Mucosa of stomach (tissue), 1 donor: ENCODE measurements around the gene M1AP.

Experiments
- H3K27me3 ChIP-seq: one replicate; pipeline ENCODE4 v1.7.0; 2013; ENCODE audit warnings: mild to moderate bottlenecking, low read length; ENCODE audit not compliant: control insufficient read depth, insufficient read depth
- H3K36me3 ChIP-seq: one replicate; pipeline ENCODE4 v1.7.0; 2013; ENCODE audit warnings: low read length; ENCODE audit not compliant: control insufficient read depth, insufficient read depth
- H3K4me1 ChIP-seq: one replicate; pipeline ENCODE4 v1.7.0; 2013; ENCODE audit warnings: mild to moderate bottlenecking, low read length; ENCODE audit not compliant: control insufficient read depth, insufficient read depth
- H3K4me3 ChIP-seq: one replicate; pipeline ENCODE4 v1.7.0; 2013; ENCODE audit warnings: low read length
- H3K9ac ChIP-seq: one replicate; pipeline ENCODE4 v1.7.0; 2013; ENCODE audit warnings: mild to moderate bottlenecking, low read length, moderate library complexity
- H3K9me3 ChIP-seq: one replicate; pipeline ENCODE4 v1.7.0; 2013; ENCODE audit warnings: mild to moderate bottlenecking, low read length, moderate library complexity; ENCODE audit not compliant: control insufficient read depth
- donor health status: Pancreatic carcinoma.

The M1AP gene

GRCh38 chr2:74584088-74584645, 64.0 kb downstream of the M1AP start:
- peaks cover 4% of the 10 kb centered on the region for H3K4me1 ChIP-seq
- H3K9me3 ChIP-seq: no peaks in the 10 kb centered on the region
- H3K4me3 ChIP-seq: no peak overlapping the region
- H3K9ac ChIP-seq: no peak overlapping the region
- no peaks in the 10 kb centered on the region for H3K27me3 ChIP-seq
- no peaks in the 10 kb centered on the region for H3K36me3 ChIP-seq

GRCh38 chr2:74583504-74583903, 64.6 kb downstream of the M1AP start:
- Histone ChIP-seq H3K36me3 (no peaks in the 10 kb centered on the region), H3K27me3 (no peaks in the 10 kb centered on the region), H3K9ac (no peak overlapping the region), H3K4me3 (no peak overlapping the region), H3K9me3 (no peaks in the 10 kb centered on the region), H3K4me1 (peaks cover 4% of the 10 kb centered on the region)

- Histone ChIP-seq H3K4me3 (no peak overlapping the region), H3K36me3 (no peaks in the 10 kb centered on the region), H3K27me3 (no peaks in the 10 kb centered on the region), H3K9me3 (no peaks in the 10 kb centered on the region), H3K4me1 (no peaks in the 10 kb centered on the region), H3K9ac (no peak overlapping the region)
These were observed 65.9 kb downstream of the M1AP start for GRCh38 chr2:74582184-74582583.

GRCh38 chr2:74581463-74581862, 66.7 kb downstream of the M1AP start:
- Histone ChIP-seq H3K27me3 (no peaks in the 10 kb centered on the region), H3K4me1 (no peaks in the 10 kb centered on the region), H3K9me3 (no peaks in the 10 kb centered on the region), H3K36me3 (no peaks in the 10 kb centered on the region), H3K4me3 (no peak overlapping the region), H3K9ac (no peak overlapping the region)

- Histone ChIP-seq H3K27me3 (no peaks in the 10 kb centered on the region), H3K4me1 (no peaks in the 10 kb centered on the region), H3K4me3 (no peak overlapping the region), H3K36me3 (no peaks in the 10 kb centered on the region), H3K9me3 (no peaks in the 10 kb centered on the region), H3K9ac (no peak overlapping the region)
These were observed 69.7 kb downstream of the M1AP start for GRCh38 chr2:74578408-74578807.

GRCh38 chr2:74577448-74577847, 70.7 kb downstream of the M1AP start:
- Histone ChIP-seq H3K4me1 (no peaks in the 10 kb centered on the region), H3K27me3 (no peaks in the 10 kb centered on the region), H3K36me3 (no peaks in the 10 kb centered on the region), H3K9ac (no peak overlapping the region), H3K9me3 (no peaks in the 10 kb centered on the region), H3K4me3 (no peak overlapping the region)

GRCh38 chr2:74576863-74577229, 71.3 kb downstream of the M1AP start:
- Histone ChIP-seq H3K4me3 (no peak overlapping the region), H3K27me3 (no peaks in the 10 kb centered on the region), H3K4me1 (no peaks in the 10 kb centered on the region), H3K9me3 (no peaks in the 10 kb centered on the region), H3K36me3 (no peaks in the 10 kb centered on the region), H3K9ac (no peak overlapping the region)

- no peak overlapping the region for H3K4me3 ChIP-seq
- H3K4me1 ChIP-seq: no peaks in the 10 kb centered on the region
These were observed 71.8 kb downstream of the M1AP start for GRCh38 chr2:74576211-74576862.

GRCh38 chr2:74575320-74575719, 72.8 kb downstream of the M1AP start:
- Histone ChIP-seq H3K27me3 (no peaks in the 10 kb centered on the region), H3K9me3 (no peaks in the 10 kb centered on the region), H3K4me1 (no peaks in the 10 kb centered on the region), H3K4me3 (no peak overlapping the region), H3K9ac (no peak overlapping the region), H3K36me3 (no peaks in the 10 kb centered on the region)

More at GRCh38 chr2:74576211-74576862, 71.8 kb downstream of the M1AP start:
- Histone ChIP-seq H3K9me3 (no peaks in the 10 kb centered on the region), H3K36me3 (no peaks in the 10 kb centered on the region), H3K9ac (no peak overlapping the region), H3K27me3 (no peaks in the 10 kb centered on the region)

GRCh38 chr2:74573747-74574562, 74.2 kb downstream of the M1AP start:
- no peak overlapping the region for H3K9ac ChIP-seq

GRCh38 chr2:74572178-74572925, 75.8 kb downstream of the M1AP start:
- Histone ChIP-seq H3K4me1 (no peaks in the 10 kb centered on the region), H3K27me3 (no peaks in the 10 kb centered on the region), H3K9me3 (no peaks in the 10 kb centered on the region), H3K36me3 (no peaks in the 10 kb centered on the region), H3K9ac (no peak overlapping the region), H3K4me3 (no peak overlapping the region)

More at GRCh38 chr2:74573747-74574562, 74.2 kb downstream of the M1AP start:
- Histone ChIP-seq H3K4me1 (no peaks in the 10 kb centered on the region), H3K4me3 (no peak overlapping the region), H3K27me3 (no peaks in the 10 kb centered on the region), H3K36me3 (no peaks in the 10 kb centered on the region), H3K9me3 (no peaks in the 10 kb centered on the region)

- H3K4me1 ChIP-seq: no peaks in the 10 kb centered on the region
- H3K27me3 ChIP-seq: no peaks in the 10 kb centered on the region
- H3K4me3 ChIP-seq: no peak overlapping the region
- H3K9ac ChIP-seq: no peak overlapping the region
- H3K36me3 ChIP-seq: no peaks in the 10 kb centered on the region
- no peaks in the 10 kb centered on the region for H3K9me3 ChIP-seq
These were observed 77.1 kb downstream of the M1AP start for GRCh38 chr2:74571058-74571457.
